Endothelial cell of umbilical vein (primary cell): Measurements from ENCODE around the gene PRKAG2. TPM values are rescaled to one million over a fixed set of nuclear protein-coding genes. Genes with fewer than 3 reads are reported as not detected.

ENCODE experiments used
- BruUV-seq: library from RNA; stranded (reverse); fragments of 400-500 nt; replicated peaks from 2 replicates; lab custom pipeline; 2021; lab: Mats Ljungman, UMichigan
- CTCF ChIA-PET: fragments of 300-600, 350-600 bp; sonication (Branson Sonifier 250); formaldehyde crosslinking; loops from one replicate; lab custom pipeline; 2021; ENCODE audit warnings: antibody characterized with exemption, inconsistent platforms; lab: Charles Lee
- POLR2A ChIA-PET: fragments of 300-600, 350-600 bp; sonication (Branson Sonifier 250); formaldehyde crosslinking; loops from one replicate; lab custom pipeline; 2021; ENCODE audit warnings: antibody characterized with exemption, inconsistent platforms; lab: Charles Lee
- DNase-seq: peaks from one replicate; pipeline ENCODE4 v3.0.0-alpha.2; 2011; ENCODE audit warnings: low read depth, low spot score
- FAIRE-seq: peaks from 2 replicates; lab custom pipeline; 2011; peaks lifted over from hg19 to GRCh38; lab: Jason Lieb, UNC
- H2AFZ ChIP-seq: 2 replicates; pipeline ENCODE4 v1.6.0; 2012; ENCODE audit warnings: low read depth, low read length, control low read depth, inconsistent platforms
- H3K27ac ChIP-seq: 2 replicates; pipeline ENCODE4 v1.5.1; 2011; ENCODE audit warnings: low read depth, mild to moderate bottlenecking, control low read depth, low read length, moderate library complexity; ENCODE audit not compliant: insufficient read depth
- H3K27me3 ChIP-seq, 2 experiments: 2 replicates each; pipeline versions ENCODE4 v1.6.0 to v1.6.1; 2011; ENCODE audit warnings: low read length in 2 of 2, mixed read lengths in 1 of 2; ENCODE audit not compliant: control insufficient read depth in 2 of 2, insufficient read depth in 2 of 2
- H3K36me3 ChIP-seq, 2 experiments: 2 replicates in 1 of 2; 3 replicates in 1 of 2; pipeline ENCODE4 v1.5.1; 2011; ENCODE audit warnings: low read length in 2 of 2, mild to moderate bottlenecking in 1 of 2, moderate library complexity in 1 of 2; ENCODE audit not compliant: control insufficient read depth in 2 of 2, insufficient read depth in 2 of 2; ENCODE audit errors: extremely low read depth in 1 of 2
- H3K4me1 ChIP-seq: 3 replicates; pipeline ENCODE4 v1.5.1; 2011; ENCODE audit warnings: mild to moderate bottlenecking, low read length; ENCODE audit not compliant: control insufficient read depth, insufficient read depth; ENCODE audit errors: extremely low read depth
- H3K4me2 ChIP-seq: 2 replicates; pipeline ENCODE4 v1.6.1; 2011; ENCODE audit warnings: low read length, control low read depth, mixed read lengths; ENCODE audit not compliant: insufficient read depth
- H3K4me3 ChIP-seq, 3 experiments: fragments of 200-600 bp in 1 of 3; sonication (generic), shearing (Covaris generic) in 1 of 3; replicated peaks in 1 of 3; 2 replicates each; pipeline ENCODE4 v1.5.1; 2011 to 2016; ENCODE audit warnings: control low read depth in 3 of 3, low read length in 3 of 3, mild to moderate bottlenecking in 2 of 3, inconsistent platforms in 1 of 3, low read depth in 1 of 3, moderate library complexity in 1 of 3; ENCODE audit not compliant: insufficient read depth in 1 of 3
- H3K79me2 ChIP-seq: 2 replicates; pipeline ENCODE4 v1.6.0; 2012; ENCODE audit warnings: low read length, inconsistent platforms; ENCODE audit not compliant: control insufficient read depth, insufficient read depth
- H3K9ac ChIP-seq: replicated peaks from 2 replicates; pipeline ENCODE3; 2011; ENCODE audit warnings: low read length, control low read depth; ENCODE audit not compliant: insufficient read depth; ENCODE audit errors: extremely low read depth
- H3K9me1 ChIP-seq: replicated peaks from 3 replicates; pipeline ENCODE4 v1.6.0; 2011; ENCODE audit warnings: mild to moderate bottlenecking, low read length; ENCODE audit not compliant: control insufficient read depth, insufficient read depth; ENCODE audit errors: extremely low read depth
- H3K9me3 ChIP-seq: replicated peaks from 2 replicates; pipeline ENCODE4 v1.5.1; 2012; ENCODE audit warnings: low read length, inconsistent platforms; ENCODE audit not compliant: control insufficient read depth, insufficient read depth
- H4K20me1 ChIP-seq: replicated peaks from 2 replicates; pipeline ENCODE3; 2011; ENCODE audit warnings: mild to moderate bottlenecking, low read length; ENCODE audit not compliant: control insufficient read depth, insufficient read depth; ENCODE audit errors: extremely low read depth
- EZH2 ChIP-seq: IDR thresholded peaks from 2 replicates; pipeline ENCODE4 v1.6.1; 2012; ENCODE audit warnings: borderline replicate concordance, low read depth, mild to moderate bottlenecking, moderate library complexity, low read length, inconsistent platforms; ENCODE audit not compliant: severe bottlenecking
- FOS ChIP-seq: IDR thresholded peaks from 2 replicates; pipeline ENCODE4 v1.6.1; 2011; ENCODE audit warnings: mild to moderate bottlenecking, low read length, moderate library complexity, borderline replicate concordance; ENCODE audit not compliant: insufficient read depth
- GATA2 ChIP-seq: IDR thresholded peaks from 2 replicates; pipeline ENCODE4 v1.7.0; 2011; ENCODE audit warnings: low read depth, mild to moderate bottlenecking, moderate library complexity, mixed read lengths, low read length; ENCODE audit not compliant: insufficient read length, insufficient read depth
- JUN ChIP-seq: IDR thresholded peaks from 2 replicates; pipeline ENCODE4 v1.6.1; 2011; ENCODE audit warnings: borderline replicate concordance, low read depth; ENCODE audit not compliant: insufficient read length, insufficient read depth
- MAX ChIP-seq: IDR thresholded peaks from 2 replicates; pipeline ENCODE4 v1.6.1; 2011; ENCODE audit not compliant: insufficient read depth, insufficient read length
- MYC ChIP-seq: IDR thresholded peaks from one replicate; pipeline ENCODE4 v1.6.1; 2011; ENCODE audit warnings: mild to moderate bottlenecking, low read depth, low read length
- POLR2A ChIP-seq: IDR thresholded peaks from 2 replicates; pipeline ENCODE4 v1.6.1; 2012; ENCODE audit warnings: low read depth, mild to moderate bottlenecking, control low read depth, low read length
- POLR2AphosphoS5 ChIP-seq: IDR thresholded peaks from 2 replicates; pipeline ENCODE4 v1.6.1; 2012; ENCODE audit warnings: low read depth, mild to moderate bottlenecking, control low read depth, low read length, moderate library complexity; ENCODE audit not compliant: insufficient read depth
- dilution Hi-C: fragments of 300-500 bp; cut with MboI; formaldehyde crosslinking; loops from one replicate; pipeline ENCODE4 v1.15.0; 2019; ENCODE audit warnings: low sequenced_read_pairs; ENCODE audit not compliant: extremely low pct_ligation_motif_present
- intact Hi-C: fragments of 100-400 bp; cut with micrococcal nuclease; formaldehyde crosslinking; loops from one replicate; pipeline ENCODE4 v1.10.0; 2022
- polyA plus RNA-seq, 4 experiments: library from polyadenylated mRNA; depleted of rRNA in 3 of 4; stranded (reverse) in 3 of 4; unstranded in 1 of 4; fragments of >200 nt; gene quantifications; 2 replicates each; pipeline versions ENCODE4 v1.2.1 to v1.2.3, GENCODE V29; 2011 to 2012; ENCODE audit warnings: missing spikeins in 1 of 4
- total RNA-seq: library from RNA; stranded (reverse); gene quantifications from 2 replicates; pipeline ENCODE4 v1.2.3, GENCODE V29; 2021
- TF ChIP-seq, protein P1 (sequence below), 2 donors: IDR thresholded peaks; 1 replicate in 1 of 2; 2 replicates in 1 of 2; pipeline ENCODE4 v1.5.1; 2011; ENCODE audit warnings: low read length in 2 of 2, mild to moderate bottlenecking in 2 of 2, moderate library complexity in 2 of 2, control low read depth in 1 of 2, inconsistent platforms in 1 of 2, low read depth in 1 of 2; ENCODE audit not compliant: insufficient read depth in 1 of 2; ENCODE audit errors: extremely low read depth in 1 of 2

PRKAG2 gene
- total and polyA plus RNA-seq, 2 donors (not counting 3 experiments of a cell fraction or from before 2014, with no cell fraction given), result 19.3 to 51.5 TPM

GRCh38 chr7:151642746-151643145 lies 234.2 kb downstream of the PRKAG2 start:
- no peaks in the 10 kb centered on the region for H3K9me1 ChIP-seq
- H3K79me2 ChIP-seq, result no peaks in the 10 kb centered on the region
- no TSS peak for BruUV-seq
- H3K4me2 ChIP-seq, result no peak overlapping the region
- H3K9ac ChIP-seq, result no peak overlapping the region
- TF ChIP-seq POLR2A (no peak), MYC (no peak), FOS (no peak), POLR2AphosphoS5 (no peak), EZH2 (no peak), MAX (no peak), GATA2 (no peak), JUN (no peak)
- TF ChIP-seq, protein P1, sequence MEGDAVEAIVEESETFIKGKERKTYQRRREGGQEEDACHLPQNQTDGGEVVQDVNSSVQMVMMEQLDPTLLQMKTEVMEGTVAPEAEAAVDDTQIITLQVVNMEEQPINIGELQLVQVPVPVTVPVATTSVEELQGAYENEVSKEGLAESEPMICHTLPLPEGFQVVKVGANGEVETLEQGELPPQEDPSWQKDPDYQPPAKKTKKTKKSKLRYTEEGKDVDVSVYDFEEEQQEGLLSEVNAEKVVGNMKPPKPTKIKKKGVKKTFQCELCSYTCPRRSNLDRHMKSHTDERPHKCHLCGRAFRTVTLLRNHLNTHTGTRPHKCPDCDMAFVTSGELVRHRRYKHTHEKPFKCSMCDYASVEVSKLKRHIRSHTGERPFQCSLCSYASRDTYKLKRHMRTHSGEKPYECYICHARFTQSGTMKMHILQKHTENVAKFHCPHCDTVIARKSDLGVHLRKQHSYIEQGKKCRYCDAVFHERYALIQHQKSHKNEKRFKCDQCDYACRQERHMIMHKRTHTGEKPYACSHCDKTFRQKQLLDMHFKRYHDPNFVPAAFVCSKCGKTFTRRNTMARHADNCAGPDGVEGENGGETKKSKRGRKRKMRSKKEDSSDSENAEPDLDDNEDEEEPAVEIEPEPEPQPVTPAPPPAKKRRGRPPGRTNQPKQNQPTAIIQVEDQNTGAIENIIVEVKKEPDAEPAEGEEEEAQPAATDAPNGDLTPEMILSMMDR (IDR thresholded peaks at IDR 0.05; ENCODE audit: extremely low read depth in 1 of 2, insufficient read depth in 1 of 2, low read depth in 1 of 2, low read length in 2 of 2), result no peak
- CTCF ChIA-PET, result interaction anchor here (1.3 to 3.0 kb wide), 3 partner anchors 9 to 25 kb away, joined by 3 to 12 read pairs (median 7); no protein-coding TSS in a partner anchor
- H3K4me3 ChIP-seq, result no peak overlapping the region
- POLR2A ChIA-PET, result no interaction called here
- peaks cover 5% of the 10 kb centered on the region for H3K4me1 ChIP-seq
- FAIRE-seq (no peak), DNase-seq (no peak)
- no peak overlapping the region for H3K27ac ChIP-seq
- no peak overlapping the region for H2AFZ ChIP-seq
- dilution Hi-C loops, result no loop called here
- H4K20me1 ChIP-seq, result no peaks in the 10 kb centered on the region
- H3K9me3 ChIP-seq, result no peaks in the 10 kb centered on the region
- H3K36me3 ChIP-seq, result no peaks in the 10 kb centered on the region
- intact Hi-C loops, result no loop called here
- no peaks in the 10 kb centered on the region for H3K27me3 ChIP-seq
